K562 (cell line): ENCODE data around the gene PGPEP1. TPM values are rescaled to one million over a fixed set of nuclear protein-coding genes. Genes with fewer than 3 reads are reported as not detected.

ENCODE experiments used
- ATAC-seq: fragments of 200-7000 bp; cut with Tn5 transposase; 3 replicates; pipeline ENCODE4 v1.9.1; 2020; ENCODE audit warnings: moderate library complexity
- BruUV-seq: library from RNA; stranded (reverse); fragments of 400-500 nt; replicated peaks from 2 replicates; lab custom pipeline; 2021; lab: Mats Ljungman, UMichigan
- CTCF ChIA-PET: fragments of 300-600 bp; formaldehyde crosslinking; extraction: SDS; loops from one replicate; lab custom pipeline; 2021; ENCODE audit warnings: low intra/inter-chr PET ratio; lab: Yijun Ruan, JAX
- POLR2A ChIA-PET: fragments of 300-600, 350-650 bp; sonication (Branson Sonifier 250); formaldehyde crosslinking; extraction: SDS; loops from one replicate; lab custom pipeline; 2021; ENCODE audit warnings: antibody characterized with exemption, inconsistent platforms; lab: Yijun Ruan, JAX
- DNase-seq, 4 experiments: peaks; one replicate each; pipeline versions ENCODE4 v3.0.0 to v3.0.0-alpha.2; 2011 to 2018; ENCODE audit warnings: low spot score in 3 of 4, mixed read lengths in 3 of 4; ENCODE audit errors: extremely low read depth in 1 of 4
- FAIRE-seq: peaks from 2 replicates; lab custom pipeline; 2011; peaks lifted over from hg19 to GRCh38; lab: Jason Lieb, UNC
- H2AFZ ChIP-seq: 2 replicates; pipeline ENCODE4 v1.6.0; 2011; ENCODE audit warnings: low read depth, low read length, control low read depth, inconsistent platforms
- H3K27ac ChIP-seq: fragments of 200-600 bp; 3 replicates; pipeline ENCODE4 v1.8.0; 2011; ENCODE audit warnings: low read depth, mild to moderate bottlenecking, control low read depth, inconsistent platforms, low read length, moderate library complexity, mixed read lengths; ENCODE audit errors: extremely low read depth
- H3K27me3 ChIP-seq, 2 experiments: fragments of 300-600 bp in 1 of 2; 2 replicates in 1 of 2; 3 replicates in 1 of 2; pipeline versions ENCODE4 v1.6.0 to v1.8.0; 2011; ENCODE audit warnings: inconsistent platforms in 2 of 2, low read length in 2 of 2, mild to moderate bottlenecking in 1 of 2, mixed read lengths in 1 of 2, moderate library complexity in 1 of 2; ENCODE audit not compliant: control insufficient read depth in 2 of 2, insufficient read depth in 2 of 2
- H3K36me3 ChIP-seq: fragments of 300-600 bp; 3 replicates; pipeline ENCODE4 v1.8.0; 2011; ENCODE audit warnings: mild to moderate bottlenecking, low read length, inconsistent platforms; ENCODE audit not compliant: control insufficient read depth, insufficient read depth
- H3K4me1 ChIP-seq, 2 experiments: fragments of 200-600 bp in 1 of 2; replicated peaks in 1 of 2; 2 replicates in 1 of 2; 3 replicates in 1 of 2; pipeline versions ENCODE4 v1.5.1 to v1.8.0; 2011; ENCODE audit warnings: inconsistent platforms in 2 of 2, low read length in 2 of 2, mild to moderate bottlenecking in 1 of 2, mixed read lengths in 1 of 2, moderate library complexity in 1 of 2; ENCODE audit not compliant: control insufficient read depth in 2 of 2, insufficient read depth in 2 of 2
- H3K4me2 ChIP-seq: 2 replicates; pipeline ENCODE4 v1.6.1; 2011; ENCODE audit warnings: low read length, control low read depth, inconsistent platforms, mixed read lengths; ENCODE audit not compliant: insufficient read depth
- H3K4me3 ChIP-seq: fragments of 200-600 bp; sonication (generic), shearing (Covaris generic); 2 replicates; pipeline ENCODE4 v1.5.1; 2016; ENCODE audit warnings: control low read depth, inconsistent platforms
- H3K79me2 ChIP-seq: fragments of 200-600 bp; 3 replicates; pipeline ENCODE4 v1.8.0; 2011; ENCODE audit warnings: low read length, inconsistent platforms; ENCODE audit not compliant: control insufficient read depth, insufficient read depth
- H3K9ac ChIP-seq, 2 experiments: 2 replicates each; pipeline versions ENCODE4 v1.6.0 to v1.6.1; 2011; ENCODE audit warnings: low read depth in 2 of 2, low read length in 2 of 2, control low read depth in 1 of 2, inconsistent platforms in 1 of 2, mild to moderate bottlenecking in 1 of 2, mixed read lengths in 1 of 2; ENCODE audit not compliant: insufficient read depth in 1 of 2
- H3K9me1 ChIP-seq: one replicate; pipeline ENCODE4 v1.6.0; 2011; ENCODE audit warnings: inconsistent platforms, mild to moderate bottlenecking, low read length, moderate library complexity; ENCODE audit not compliant: control insufficient read depth, insufficient read depth
- H3K9me3 ChIP-seq: replicated peaks from 2 replicates; pipeline ENCODE4 v1.5.1; 2011; ENCODE audit warnings: low read depth, low read length, inconsistent platforms; ENCODE audit not compliant: control insufficient read depth, insufficient read depth
- H4K20me1 ChIP-seq: replicated peaks from 2 replicates; pipeline ENCODE4 v1.6.1; 2011; ENCODE audit warnings: low read length, inconsistent platforms, mixed read lengths; ENCODE audit not compliant: control insufficient read depth, insufficient read depth
- HNRNPUL1 ChIP-seq: fragments of 200-400 bp; formaldehyde crosslinking; IDR thresholded peaks from 2 replicates; pipeline ENCODE4 v1.6.1; 2017; ENCODE audit warnings: low read length
- L3MBTL2 ChIP-seq: fragments of 450-650 bp; IDR thresholded peaks from 2 replicates; pipeline ENCODE4 v1.6.1; 2016; ENCODE audit warnings: mild to moderate bottlenecking, moderate library complexity
- MAFF ChIP-seq: IDR thresholded peaks from 2 replicates; pipeline ENCODE4 v1.6.1; 2012; ENCODE audit warnings: low read length, improper control_type of control experiment
- MIER1 ChIP-seq: fragments of 450-650 bp; IDR thresholded peaks from 2 replicates; pipeline ENCODE4 v1.6.1; 2016; ENCODE audit warnings: antibody characterized with exemption, mild to moderate bottlenecking, low read depth
- NCOA6 ChIP-seq: fragments of 450-650 bp; IDR thresholded peaks from 2 replicates; pipeline ENCODE4 v1.6.1; 2017; ENCODE audit warnings: mild to moderate bottlenecking
- PTRF ChIP-seq: fragments of 450-650 bp; IDR thresholded peaks from 2 replicates; pipeline ENCODE4 v1.6.1; 2016; ENCODE audit warnings: mild to moderate bottlenecking, missing genetic modification characterization, missing compliant biosample characterization
- STAT5B ChIP-seq: fragments of 250-450 bp; sonication (Bioruptor Pico); IDR thresholded peaks from 2 replicates; pipeline ENCODE4 v1.8.0; 2021; ENCODE audit warnings: mild to moderate bottlenecking, inconsistent platforms
- TFAM ChIP-seq: fragments of 250-450 bp; sonication (Bioruptor Pico); conservative IDR thresholded peaks from 2 replicates; pipeline ENCODE4 v1.5.0; 2021; ENCODE audit warnings: mild to moderate bottlenecking, moderate library complexity
- ZNF175 ChIP-seq: fragments of 200-800 bp; sonication (Bioruptor generic); IDR thresholded peaks from 2 replicates; pipeline ENCODE4 v1.6.1; 2016; ENCODE audit warnings: low read depth, mild to moderate bottlenecking, missing genetic modification characterization, missing compliant biosample characterization
- ZNF217 ChIP-seq: sonication (generic); formaldehyde crosslinking; IDR thresholded peaks from 2 replicates; pipeline ENCODE4 v1.8.0; 2022; ENCODE audit warnings: mild to moderate bottlenecking, missing genetic modification reagents
- ZNF316 ChIP-seq: fragments of 450-650 bp; IDR thresholded peaks from 2 replicates; pipeline ENCODE4 v1.6.1; 2016
- WGBS: fragments of 100-300 bp; shearing (Covaris generic); methylation state at CpG from one replicate; pipeline ENCODE4 v1.1.6; 2016; ENCODE audit warnings: low coverage, mixed read lengths; ENCODE audit not compliant: insufficient coverage; ENCODE audit errors: missing lambda C conversion rate; 5-methylcytosine and 5-hydroxymethylcytosine counted together
- in situ Hi-C: fragments of 300-500 bp; cut with MboI; formaldehyde crosslinking; loops from 4 replicates; pipeline ENCODE4 v1.15.0; 2018; ENCODE audit warnings: inconsistent platforms, mixed read lengths
- intact Hi-C: fragments of 100-400 bp; cut with micrococcal nuclease; formaldehyde crosslinking; loops from 2 replicates; pipeline ENCODE4 v1.14.2; 2022
- polyA plus RNA-seq, 8 experiments: library from polyadenylated mRNA; depleted of rRNA in 4 of 8; stranded (reverse) in 5 of 8; unstranded in 3 of 8; fragments of >200 nt; fragmentation: Nextera tagmentation in 2 of 8; fragmentation: Illumina TruSeq in 1 of 8; extraction: Ambion mirVana in 2 of 8; extraction: Trizol in 1 of 8; gene quantifications; 2 replicates each; pipeline versions ENCODE4 v1.2.1 to v1.2.3, GENCODE V29; 2011 to 2014; ENCODE audit warnings: inconsistent platforms in 1 of 8, missing spikeins in 1 of 8
- total RNA-seq, 7 experiments: library from RNA; depleted of rRNA in 6 of 7; stranded (reverse); fragments of >200 nt in 6 of 7; fragmentation: Illumina TruSeq in 2 of 7; extraction: Trizol in 2 of 7; gene quantifications; 2 replicates each; pipeline versions ENCODE4 v1.2.1 to v1.2.3, GENCODE V29; 2011 to 2021; ENCODE audit warnings: low replicate concordance in 1 of 7
- TF ChIP-seq, protein P1 (sequence below): sonication (generic); formaldehyde crosslinking; IDR thresholded peaks from 2 replicates; pipeline ENCODE4 v1.8.1; 2023; ENCODE audit warnings: missing genetic modification reagents, mild to moderate bottlenecking, borderline replicate concordance
- TF ChIP-seq, protein P2 (sequence below): fragments of 450-650 bp; IDR thresholded peaks from 2 replicates; pipeline ENCODE4 v1.6.1; 2016; ENCODE audit warnings: antibody characterized with exemption
- TF ChIP-seq, protein P3 (sequence below): IDR thresholded peaks from 2 replicates; pipeline ENCODE4 v1.6.1; 2016; ENCODE audit warnings: missing genetic modification characterization, missing compliant biosample characterization

The PGPEP1 gene
- total and polyA plus RNA-seq, 9 of the 15 experiments (the other 6 are each of a cell fraction or from before 2014, with no cell fraction given): 10.0 to 69.6 (median 33.5) TPM

GRCh38 chr19:18291590-18292461, 48.6 kb upstream of the PGPEP1 start:
- WGBS: under 1% methylated on average over 53 of the region's 75 CpGs
- peak overlapping the region; percentile 98 for H3K27ac ChIP-seq
- TF ChIP-seq ZNF175 (CRISPR knock-in tag) (0 out of 2 replicates have a peak, but pooled peaks have one; percentile 20), NCOA6 (no peak), ZNF217 (CRISPR knock-in tag) (no peak), L3MBTL2 (peak; percentile 84), MIER1 (no peak), STAT5B (CRISPR knock-in tag) (no peak), MAFF (no peak), TFAM (CRISPR knock-in tag) (no peak), HNRNPUL1 (no peak), PTRF (tag) (no peak), ZNF316 (no peak)
- TF ChIP-seq, protein P1, sequence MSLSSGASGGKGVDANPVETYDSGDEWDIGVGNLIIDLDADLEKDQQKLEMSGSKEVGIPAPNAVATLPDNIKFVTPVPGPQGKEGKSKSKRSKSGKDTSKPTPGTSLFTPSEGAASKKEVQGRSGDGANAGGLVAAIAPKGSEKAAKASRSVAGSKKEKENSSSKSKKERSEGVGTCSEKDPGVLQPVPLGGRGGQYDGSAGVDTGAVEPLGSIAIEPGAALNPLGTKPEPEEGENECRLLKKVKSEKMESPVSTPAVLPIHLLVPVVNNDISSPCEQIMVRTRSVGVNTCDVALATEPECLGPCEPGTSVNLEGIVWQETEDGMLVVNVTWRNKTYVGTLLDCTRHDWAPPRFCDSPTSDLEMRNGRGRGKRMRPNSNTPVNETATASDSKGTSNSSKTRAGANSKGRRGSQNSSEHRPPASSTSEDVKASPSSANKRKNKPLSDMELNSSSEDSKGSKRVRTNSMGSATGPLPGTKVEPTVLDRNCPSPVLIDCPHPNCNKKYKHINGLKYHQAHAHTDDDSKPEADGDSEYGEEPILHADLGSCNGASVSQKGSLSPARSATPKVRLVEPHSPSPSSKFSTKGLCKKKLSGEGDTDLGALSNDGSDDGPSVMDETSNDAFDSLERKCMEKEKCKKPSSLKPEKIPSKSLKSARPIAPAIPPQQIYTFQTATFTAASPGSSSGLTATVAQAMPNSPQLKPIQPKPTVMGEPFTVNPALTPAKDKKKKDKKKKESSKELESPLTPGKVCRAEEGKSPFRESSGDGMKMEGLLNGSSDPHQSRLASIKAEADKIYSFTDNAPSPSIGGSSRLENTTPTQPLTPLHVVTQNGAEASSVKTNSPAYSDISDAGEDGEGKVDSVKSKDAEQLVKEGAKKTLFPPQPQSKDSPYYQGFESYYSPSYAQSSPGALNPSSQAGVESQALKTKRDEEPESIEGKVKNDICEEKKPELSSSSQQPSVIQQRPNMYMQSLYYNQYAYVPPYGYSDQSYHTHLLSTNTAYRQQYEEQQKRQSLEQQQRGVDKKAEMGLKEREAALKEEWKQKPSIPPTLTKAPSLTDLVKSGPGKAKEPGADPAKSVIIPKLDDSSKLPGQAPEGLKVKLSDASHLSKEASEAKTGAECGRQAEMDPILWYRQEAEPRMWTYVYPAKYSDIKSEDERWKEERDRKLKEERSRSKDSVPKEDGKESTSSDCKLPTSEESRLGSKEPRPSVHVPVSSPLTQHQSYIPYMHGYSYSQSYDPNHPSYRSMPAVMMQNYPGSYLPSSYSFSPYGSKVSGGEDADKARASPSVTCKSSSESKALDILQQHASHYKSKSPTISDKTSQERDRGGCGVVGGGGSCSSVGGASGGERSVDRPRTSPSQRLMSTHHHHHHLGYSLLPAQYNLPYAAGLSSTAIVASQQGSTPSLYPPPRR (CRISPR knock-in tag): 0 out of 2 replicates have a peak, but pooled peaks have one; percentile 37
- TF ChIP-seq, protein P2, sequence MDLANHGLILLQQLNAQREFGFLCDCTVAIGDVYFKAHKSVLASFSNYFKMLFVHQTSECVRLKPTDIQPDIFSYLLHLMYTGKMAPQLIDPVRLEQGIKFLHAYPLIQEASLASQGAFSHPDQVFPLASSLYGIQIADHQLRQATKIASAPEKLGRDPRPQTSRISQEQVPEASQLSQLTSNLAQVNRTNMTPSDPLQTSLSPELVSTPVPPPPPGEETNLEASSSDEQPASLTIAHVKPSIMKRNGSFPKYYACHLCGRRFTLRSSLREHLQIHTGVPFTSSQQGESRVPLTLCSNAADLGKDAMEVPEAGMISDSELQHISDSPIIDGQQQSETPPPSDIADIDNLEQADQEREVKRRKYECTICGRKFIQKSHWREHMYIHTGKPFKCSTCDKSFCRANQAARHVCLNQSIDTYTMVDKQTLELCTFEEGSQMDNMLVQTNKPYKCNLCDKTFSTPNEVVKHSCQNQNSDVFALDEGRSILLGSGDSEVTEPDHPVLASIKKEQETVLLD: peak; percentile 69; the same call in 1 of the 2 replicates
- TF ChIP-seq, protein P3, sequence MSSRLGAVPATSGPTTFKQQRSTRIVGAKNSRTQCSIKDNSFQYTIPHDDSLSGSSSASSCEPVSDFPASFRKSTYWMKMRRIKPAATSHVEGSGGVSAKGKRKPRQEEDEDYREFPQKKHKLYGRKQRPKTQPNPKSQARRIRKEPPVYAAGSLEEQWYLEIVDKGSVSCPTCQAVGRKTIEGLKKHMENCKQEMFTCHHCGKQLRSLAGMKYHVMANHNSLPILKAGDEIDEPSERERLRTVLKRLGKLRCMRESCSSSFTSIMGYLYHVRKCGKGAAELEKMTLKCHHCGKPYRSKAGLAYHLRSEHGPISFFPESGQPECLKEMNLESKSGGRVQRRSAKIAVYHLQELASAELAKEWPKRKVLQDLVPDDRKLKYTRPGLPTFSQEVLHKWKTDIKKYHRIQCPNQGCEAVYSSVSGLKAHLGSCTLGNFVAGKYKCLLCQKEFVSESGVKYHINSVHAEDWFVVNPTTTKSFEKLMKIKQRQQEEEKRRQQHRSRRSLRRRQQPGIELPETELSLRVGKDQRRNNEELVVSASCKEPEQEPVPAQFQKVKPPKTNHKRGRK: no peak

More at GRCh38 chr19:18291590-18292461, 48.6 kb upstream of the PGPEP1 start:
- ChIA-PET POLR2A (interaction anchor here (0.6 to 3.0 kb wide), 16 partner anchors 11 to 737 kb away, joined by 3 to 113 read pairs (median 4); partner anchors contain the start of genes CCDC124, GDF15 and JUND), CTCF (interaction anchor here (0.6 to 0.8 kb wide), 2 partner anchors 10 to 71 kb away, joined by 3 read pairs; partner anchors contain the start of gene JUND)
- Histone ChIP-seq H3K9me1 (no peaks in the 10 kb centered on the region), H3K4me2 (peak overlapping the region; percentile 100), H3K4me3 (peak overlapping the region; percentile 64), H3K9ac (peak overlapping the region; percentile 98 to 99), H3K27me3 (no peaks in the 10 kb centered on the region), H2AFZ (peak overlapping the region; percentile 77), H3K36me3 (no peaks in the 10 kb centered on the region), H3K9me3 (no peaks in the 10 kb centered on the region), H4K20me1 (no peaks in the 10 kb centered on the region), H3K79me2 (peaks cover 19% of the 10 kb centered on the region; the same call in 2 of the 3 replicates), H3K4me1 (peaks cover 31 to 64% of the 10 kb centered on the region in 2 experiments)
- intact Hi-C loops (loop anchor here (1.0 kb wide), 1 partner anchor 26 kb away; no protein-coding TSS in a partner anchor), in situ Hi-C loops (no loop called here)
- BruUV-seq: TSS peak; percentile 78
- DNase-seq (peak; percentile 88 to 97 (median 92)), ATAC-seq (peak; percentile 81), FAIRE-seq (peak; percentile 88)
